ENCODE results near the gene DAP.

Gene DAP

DNA sequence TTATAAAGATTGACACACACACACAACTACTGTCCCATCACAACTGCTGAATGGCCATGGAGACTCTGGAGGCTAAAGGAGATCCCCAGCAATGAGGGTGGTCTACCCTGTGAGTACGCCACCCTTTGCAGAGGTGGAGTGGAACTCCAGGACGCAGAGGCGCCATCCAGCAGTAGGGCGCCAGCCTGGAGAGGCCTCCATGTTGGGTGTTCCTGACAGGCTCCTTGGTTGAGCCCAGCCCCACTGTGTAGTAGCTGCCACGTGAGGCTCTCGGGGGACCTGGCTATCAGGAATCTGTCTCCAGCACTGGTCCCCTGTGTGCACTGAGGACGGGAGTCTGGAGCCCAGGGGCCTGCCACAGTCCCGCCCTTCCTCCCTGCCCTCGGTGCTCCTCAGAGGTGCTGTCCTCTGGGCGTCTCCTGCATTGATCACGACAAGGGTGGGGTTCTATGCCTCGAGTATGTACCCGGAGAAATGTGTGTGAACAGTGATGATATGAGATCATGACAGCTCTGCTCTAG, 72.3 kb downstream of the DAP start:
- H3K79me1 ChIP-seq (ENCODE audit: low read depth, low read length): no peaks in the 10 kb centered on the region
- no peak overlapping the region for H3K14ac ChIP-seq (ENCODE audit: low read length)
- no peak overlapping the region for H2BK12ac ChIP-seq (ENCODE audit: low read length)
- no peaks in the 10 kb centered on the region for H3K27me3 ChIP-seq (ENCODE audit: control insufficient read depth in 3 of 3, insufficient read depth in 3 of 3, low read depth in 1 of 3, low read length in 3 of 3)
- H3K27ac ChIP-seq (replicated peaks; ENCODE audit: low read length): no peak overlapping the region
- H3K4me3 ChIP-seq (ENCODE audit: low read length in 2 of 2): no peak overlapping the region
- H3K4me1 ChIP-seq (ENCODE audit: control insufficient read depth in 2 of 2, insufficient read depth in 1 of 2, low read depth in 1 of 2, low read length in 2 of 2): peaks cover 0 to 2% of the 10 kb centered on the region in 2 donors
- no peak overlapping the region for H2AK5ac ChIP-seq (ENCODE audit: low read depth, low read length)
- WGBS, 2 donors (ENCODE audit: extremely low coverage in 2 of 2, insufficient read length in 2 of 2, insufficient replicate concordance in 1 of 2): no CpG with 5 or more reads among the region's 13 CpGs
- no peak overlapping the region for H3K23ac ChIP-seq (ENCODE audit: low read depth, low read length, poor library complexity)
- no peak overlapping the region for H4K8ac ChIP-seq (ENCODE audit: low read depth, low read length)
- no peak for DNase-seq (ENCODE audit: low spot score)
- H2AFZ ChIP-seq (ENCODE audit: low read length): no peak overlapping the region
- no peak overlapping the region for H3K4me2 ChIP-seq (ENCODE audit: insufficient read depth, low read length, poor library complexity, severe bottlenecking)
- no peak overlapping the region for H3K4ac ChIP-seq (ENCODE audit: low read length)
- no peak overlapping the region for H3K18ac ChIP-seq (ENCODE audit: low read length)
- no peak overlapping the region for H4K91ac ChIP-seq (ENCODE audit: low read depth, low read length, poor library complexity)
- H3K36me3 ChIP-seq (replicated peaks in 1 of 2; ENCODE audit: control insufficient read depth in 2 of 2, insufficient read depth in 2 of 2, low read length in 2 of 2): no peaks in the 10 kb centered on the region
- peaks cover 0 to 8% of the 10 kb centered on the region in 2 donors for H3K9me3 ChIP-seq (replicated peaks in 1 of 2; ENCODE audit: control insufficient read depth in 2 of 2, insufficient read depth in 1 of 2, low read depth in 1 of 2, low read length in 2 of 2)
- H2BK120ac ChIP-seq (ENCODE audit: low read depth, low read length): no peak overlapping the region
- H2BK5ac ChIP-seq (ENCODE audit: low read length): no peak overlapping the region
- no peak overlapping the region for H2BK15ac ChIP-seq (ENCODE audit: low read length)
- H3K9ac ChIP-seq (ENCODE audit: low read depth, low read length, poor library complexity): no peak overlapping the region

DNA sequence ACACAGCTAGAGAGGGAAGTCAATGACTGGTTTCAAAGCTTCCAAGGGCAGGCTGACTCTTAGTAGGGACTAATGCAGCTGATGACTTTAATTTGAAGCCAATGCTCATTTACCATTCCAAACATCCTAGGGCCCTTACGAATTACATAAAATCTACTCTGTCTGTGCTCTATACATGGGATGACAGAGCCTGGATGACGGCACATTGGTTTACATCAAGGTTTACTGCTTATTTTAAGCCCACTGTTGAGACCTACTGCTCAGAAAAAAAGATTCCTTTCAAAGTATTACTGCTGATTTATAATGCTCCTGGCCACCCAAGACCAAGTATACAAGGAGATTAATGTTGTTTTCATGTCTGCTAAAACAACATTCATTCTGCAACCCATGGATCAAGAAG, 74.1 kb downstream of the DAP start:
- peaks cover 10 to 15% of the 10 kb centered on the region in 2 donors for H3K36me3 ChIP-seq (replicated peaks in 1 of 2; ENCODE audit: control insufficient read depth in 2 of 2, insufficient read depth in 2 of 2, low read length in 2 of 2)
- H3K23ac ChIP-seq (ENCODE audit: low read depth, low read length, poor library complexity): no peak overlapping the region
- no CpG with 5 or more reads among the region's 2 CpGs for WGBS, 2 donors (ENCODE audit: extremely low coverage in 2 of 2, insufficient read length in 2 of 2, insufficient replicate concordance in 1 of 2)

DNA sequence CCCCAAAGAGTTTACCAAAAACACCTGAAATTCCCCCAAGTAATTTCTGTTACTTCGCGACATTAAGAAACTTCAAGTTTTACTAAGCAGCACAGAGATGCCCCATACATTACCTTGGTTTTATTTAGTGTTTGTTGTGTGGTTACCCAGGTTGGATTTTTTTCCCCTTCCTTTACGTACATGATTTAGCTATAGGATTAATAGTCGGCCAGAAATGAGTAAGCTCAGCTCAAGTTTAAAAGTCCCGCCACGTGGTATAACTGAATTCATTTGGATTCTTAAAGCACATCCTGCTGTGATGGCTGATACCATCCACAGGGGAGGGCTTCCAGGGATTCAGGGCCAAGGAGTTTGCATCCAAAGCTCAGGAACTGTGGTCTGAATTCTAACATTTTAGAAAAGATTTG, 75.9 kb downstream of the DAP start:
- peaks cover 0 to 2% of the 10 kb centered on the region in 2 donors for H3K4me1 ChIP-seq (ENCODE audit: control insufficient read depth in 2 of 2, insufficient read depth in 1 of 2, low read depth in 1 of 2, low read length in 2 of 2)
- H2BK5ac ChIP-seq (ENCODE audit: low read length): no peak overlapping the region
- peaks cover 13 to 30% of the 10 kb centered on the region in 2 donors for H3K36me3 ChIP-seq (replicated peaks in 1 of 2; ENCODE audit: control insufficient read depth in 2 of 2, insufficient read depth in 2 of 2, low read length in 2 of 2)
- peaks cover 0 to 8% of the 10 kb centered on the region in 2 donors for H3K9me3 ChIP-seq (replicated peaks in 1 of 2; ENCODE audit: control insufficient read depth in 2 of 2, insufficient read depth in 1 of 2, low read depth in 1 of 2, low read length in 2 of 2)
- H3K4me2 ChIP-seq (ENCODE audit: insufficient read depth, low read length, poor library complexity, severe bottlenecking): no peak overlapping the region
- no peak overlapping the region for H3K27ac ChIP-seq (replicated peaks; ENCODE audit: low read length)
- H2AK5ac ChIP-seq (ENCODE audit: low read depth, low read length): no peak overlapping the region
- no peak overlapping the region for H3K14ac ChIP-seq (ENCODE audit: low read length)
- no peak overlapping the region for H3K9ac ChIP-seq (ENCODE audit: low read depth, low read length, poor library complexity)
- no peak overlapping the region for H3K18ac ChIP-seq (ENCODE audit: low read length)
- H3K79me1 ChIP-seq (ENCODE audit: low read depth, low read length): no peaks in the 10 kb centered on the region
- DNase-seq (ENCODE audit: low spot score): no peak
- no peak overlapping the region for H4K8ac ChIP-seq (ENCODE audit: low read depth, low read length)
- H3K4me3 ChIP-seq (ENCODE audit: low read length in 2 of 2): no peak overlapping the region
- H3K23ac ChIP-seq (ENCODE audit: low read depth, low read length, poor library complexity): no peak overlapping the region
- no peak overlapping the region for H2BK15ac ChIP-seq (ENCODE audit: low read length)
- no peak overlapping the region for H2AFZ ChIP-seq (ENCODE audit: low read length)
- no peak overlapping the region for H4K91ac ChIP-seq (ENCODE audit: low read depth, low read length, poor library complexity)
- H3K27me3 ChIP-seq (ENCODE audit: control insufficient read depth in 3 of 3, insufficient read depth in 3 of 3, low read depth in 1 of 3, low read length in 3 of 3): no peaks in the 10 kb centered on the region
- H2BK12ac ChIP-seq (ENCODE audit: low read length): no peak overlapping the region
- no CpG with 5 or more reads among the region's 6 CpGs for WGBS, 2 donors (ENCODE audit: extremely low coverage in 2 of 2, insufficient read length in 2 of 2, insufficient replicate concordance in 1 of 2)
- H2BK120ac ChIP-seq (ENCODE audit: low read depth, low read length): no peak overlapping the region
- H3K4ac ChIP-seq (ENCODE audit: low read length): no peak overlapping the region

More for the DNA sequence above, 74.1 kb downstream of the DAP start:
- Histone ChIP-seq H3K4ac (ENCODE audit: low read length) (no peak overlapping the region), H3K4me2 (ENCODE audit: insufficient read depth, low read length, poor library complexity, severe bottlenecking) (no peak overlapping the region), H3K79me1 (ENCODE audit: low read depth, low read length) (no peaks in the 10 kb centered on the region), H3K9ac (ENCODE audit: low read depth, low read length, poor library complexity) (no peak overlapping the region), H2BK5ac (ENCODE audit: low read length) (no peak overlapping the region), H2BK15ac (ENCODE audit: low read length) (no peak overlapping the region), H3K27me3 (ENCODE audit: control insufficient read depth in 3 of 3, insufficient read depth in 3 of 3, low read depth in 1 of 3, low read length in 3 of 3) (no peaks in the 10 kb centered on the region), H3K9me3 (replicated peaks in 1 of 2; ENCODE audit: control insufficient read depth in 2 of 2, insufficient read depth in 1 of 2, low read depth in 1 of 2, low read length in 2 of 2) (peaks cover 0 to 8% of the 10 kb centered on the region in 2 donors), H3K4me3 (ENCODE audit: low read length in 2 of 2) (no peak overlapping the region), H3K4me1 (ENCODE audit: control insufficient read depth in 2 of 2, insufficient read depth in 1 of 2, low read depth in 1 of 2, low read length in 2 of 2) (peaks cover 0 to 2% of the 10 kb centered on the region in 2 donors), H3K14ac (ENCODE audit: low read length) (no peak overlapping the region), H2AK5ac (ENCODE audit: low read depth, low read length) (no peak overlapping the region), H2AFZ (ENCODE audit: low read length) (no peak overlapping the region), H2BK120ac (ENCODE audit: low read depth, low read length) (no peak overlapping the region), H4K8ac (ENCODE audit: low read depth, low read length) (no peak overlapping the region), H4K91ac (ENCODE audit: low read depth, low read length, poor library complexity) (no peak overlapping the region), H2BK12ac (ENCODE audit: low read length) (no peak overlapping the region), H3K18ac (ENCODE audit: low read length) (no peak overlapping the region), H3K27ac (replicated peaks; ENCODE audit: low read length) (no peak overlapping the region)
- no peak for DNase-seq (ENCODE audit: low spot score)

DNA sequence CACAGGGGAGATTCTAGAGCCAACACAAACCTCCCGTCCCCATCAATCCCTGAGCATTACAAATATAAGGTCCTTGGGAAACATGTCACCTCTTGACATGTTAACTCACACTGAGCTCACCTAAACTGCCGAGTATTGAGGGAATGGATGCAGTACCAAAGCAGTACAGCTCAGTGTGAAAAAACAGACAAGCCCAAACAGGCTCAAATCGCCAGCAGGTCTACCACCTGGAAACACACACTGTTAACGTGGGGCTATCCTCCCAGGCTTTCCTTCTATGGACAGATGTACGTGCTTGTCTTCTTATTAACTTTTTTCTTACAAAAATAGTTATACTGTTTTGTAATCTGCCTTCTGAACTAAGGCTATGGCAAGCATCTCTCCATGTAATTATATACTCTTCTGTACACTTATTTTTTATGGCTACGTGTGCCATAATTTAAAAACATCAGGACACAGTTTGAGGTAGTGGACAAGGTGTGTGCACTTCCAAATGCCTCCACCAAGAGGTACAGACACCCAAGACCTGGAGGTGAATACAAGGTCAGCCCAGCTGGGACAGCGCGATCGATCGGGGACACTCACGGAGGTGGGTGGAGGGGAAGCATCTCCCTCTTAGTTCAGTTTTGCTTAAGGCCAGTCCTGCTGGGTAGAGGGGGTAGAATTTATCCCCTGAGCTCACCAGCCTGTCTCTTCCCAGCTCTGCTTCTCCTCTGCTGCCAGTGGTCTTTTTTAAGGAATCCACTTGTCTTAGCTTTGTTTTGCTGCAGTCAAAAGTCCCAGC, 76.5 kb downstream of the DAP start:
- H2BK120ac ChIP-seq (ENCODE audit: low read depth, low read length): no peak overlapping the region
- H3K27ac ChIP-seq (replicated peaks; ENCODE audit: low read length): no peak overlapping the region
- no peak overlapping the region for H4K91ac ChIP-seq (ENCODE audit: low read depth, low read length, poor library complexity)
- no peak overlapping the region for H3K4me2 ChIP-seq (ENCODE audit: insufficient read depth, low read length, poor library complexity, severe bottlenecking)
- H3K23ac ChIP-seq (ENCODE audit: low read depth, low read length, poor library complexity): peak overlapping the region; percentile 44
- H3K9me3 ChIP-seq (replicated peaks in 1 of 2; ENCODE audit: control insufficient read depth in 2 of 2, insufficient read depth in 1 of 2, low read depth in 1 of 2, low read length in 2 of 2): peaks cover 0 to 8% of the 10 kb centered on the region in 2 donors
- no peak overlapping the region for H2AFZ ChIP-seq (ENCODE audit: low read length)
- H2BK12ac ChIP-seq (ENCODE audit: low read length): no peak overlapping the region
- H3K9ac ChIP-seq (ENCODE audit: low read depth, low read length, poor library complexity): no peak overlapping the region
- no peaks in the 10 kb centered on the region for H3K4me1 ChIP-seq (ENCODE audit: control insufficient read depth in 2 of 2, insufficient read depth in 1 of 2, low read depth in 1 of 2, low read length in 2 of 2)
- no peak overlapping the region for H3K14ac ChIP-seq (ENCODE audit: low read length)
- peaks cover 17 to 37% of the 10 kb centered on the region in 2 donors for H3K36me3 ChIP-seq (replicated peaks in 1 of 2; ENCODE audit: control insufficient read depth in 2 of 2, insufficient read depth in 2 of 2, low read length in 2 of 2)
- H3K4ac ChIP-seq (ENCODE audit: low read length): no peak overlapping the region
- H2BK5ac ChIP-seq (ENCODE audit: low read length): no peak overlapping the region
- no peak overlapping the region for H4K8ac ChIP-seq (ENCODE audit: low read depth, low read length)
- H2AK5ac ChIP-seq (ENCODE audit: low read depth, low read length): no peak overlapping the region
- H2BK15ac ChIP-seq (ENCODE audit: low read length): no peak overlapping the region
- H3K79me1 ChIP-seq (ENCODE audit: low read depth, low read length): no peaks in the 10 kb centered on the region
- H3K27me3 ChIP-seq (ENCODE audit: control insufficient read depth in 3 of 3, insufficient read depth in 3 of 3, low read depth in 1 of 3, low read length in 3 of 3): no peaks in the 10 kb centered on the region
- WGBS, 2 donors (ENCODE audit: extremely low coverage in 2 of 2, insufficient read length in 2 of 2, insufficient replicate concordance in 1 of 2): no CpG with 5 or more reads among the region's 11 CpGs
- H3K18ac ChIP-seq (ENCODE audit: low read length): no peak overlapping the region
- DNase-seq (ENCODE audit: low spot score): no peak
- H3K4me3 ChIP-seq (ENCODE audit: low read length in 2 of 2): no peak overlapping the region
